HG02938 (cell line): Measurements from ENCODE around the gene GSTT4.
"Not testable (repeated sequence)": the region's sequence is repeated elsewhere in the genome, so short reads cannot be mapped to it uniquely, and the experiment has no call there.

Experiments used
- ATAC-seq: cut with Tn5 transposase; IDR thresholded peaks from one replicate; pipeline ENCODE4 v1.9.1; 2021; ENCODE audit warnings: mild to moderate bottlenecking, moderate library complexity; ENCODE audit not compliant: unreplicated experiment

GSTT4 gene

GRCh38 chr22:24005201-24005600, at the start of gene GSTT4:
GSTT4 (minus strand) TSS chr22:24005453; CDS start chr22:24005356, 97 bp downstream.
- ATAC-seq = no peak

DNA sequence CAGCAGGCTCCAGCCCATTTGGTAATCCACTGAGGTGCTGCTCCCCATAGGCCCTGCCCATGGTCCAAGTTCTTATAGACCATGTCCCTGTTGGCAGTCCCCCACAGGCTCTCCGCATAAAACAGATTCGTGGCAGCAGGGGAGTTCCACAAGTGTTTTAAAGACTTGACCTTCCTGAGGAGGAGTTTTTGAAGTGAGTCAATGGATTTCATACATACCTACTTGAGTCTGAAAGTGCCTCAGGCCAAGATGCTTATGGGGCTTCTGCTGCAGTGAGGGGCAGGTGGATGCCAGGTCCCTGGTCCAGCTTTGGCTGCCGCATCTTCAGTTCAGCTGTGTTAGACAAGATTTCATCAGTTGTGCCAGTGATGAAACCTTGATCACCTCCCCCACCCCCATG, 49.1 kb upstream of the GSTT4 start:
- ATAC-seq = no peak

- no peak for ATAC-seq
These were observed 48.4 kb upstream of the GSTT4 start for GRCh38 chr22:24053481-24054226.

DNA sequence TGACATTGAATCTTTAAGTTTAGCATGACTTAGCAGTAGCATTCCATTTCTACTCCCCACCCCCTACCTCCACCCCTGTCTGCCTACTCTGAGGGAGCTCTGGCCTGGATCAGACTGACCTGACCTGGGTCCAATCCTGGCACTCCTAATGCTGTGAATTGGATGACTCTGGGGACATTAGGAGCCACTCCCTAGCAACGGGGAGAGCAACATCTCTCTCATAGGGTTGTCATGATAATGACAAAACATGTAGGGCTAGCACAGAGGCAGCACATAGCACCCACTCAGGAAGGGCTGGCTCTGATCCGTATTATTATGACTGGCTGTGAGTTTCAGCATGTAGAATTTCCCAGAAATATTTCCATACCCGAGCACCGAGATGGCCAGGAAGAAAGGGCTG, 46.3 kb upstream of the GSTT4 start:
- ATAC-seq = no peak

DNA sequence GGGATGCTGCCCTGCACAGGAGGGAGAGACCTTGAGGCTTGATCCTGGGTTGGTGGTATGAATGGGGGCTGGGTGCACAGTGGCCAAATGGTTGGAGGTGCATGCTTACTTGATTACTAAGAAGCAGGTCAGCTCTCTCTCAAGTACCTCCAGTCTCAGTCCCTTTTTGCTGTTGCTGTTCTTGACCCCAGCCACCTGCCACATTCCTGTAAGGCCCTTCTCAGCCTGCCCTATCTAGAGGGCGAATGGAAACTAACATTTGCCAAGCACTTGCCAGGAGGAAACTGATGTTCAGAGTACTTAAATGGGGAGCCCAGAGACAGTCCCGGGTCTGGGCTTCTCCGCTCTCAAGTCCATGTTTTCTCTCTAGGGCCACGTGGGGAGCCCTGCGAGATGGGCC, 45.8 kb upstream of the GSTT4 start:
- no peak for ATAC-seq

DNA sequence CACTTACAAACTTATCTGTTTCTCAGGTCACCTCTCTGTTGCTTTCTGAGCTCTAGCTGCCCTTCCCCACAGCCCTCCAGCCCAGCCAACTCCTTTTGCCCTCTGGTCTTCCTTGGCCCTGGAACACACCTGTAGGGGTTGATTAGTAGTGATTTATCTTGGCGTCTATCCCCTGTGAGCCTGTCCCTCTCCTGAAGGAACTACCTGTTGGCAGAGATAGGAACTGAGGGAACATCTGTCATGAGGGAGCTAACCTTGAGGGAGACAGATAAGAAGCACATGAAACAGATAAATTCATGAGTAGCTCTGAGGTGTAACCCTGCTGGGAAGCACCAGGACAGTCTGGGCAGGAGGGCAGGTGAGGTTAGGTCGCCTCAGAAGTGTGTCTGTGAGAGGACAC, 44.7 kb upstream of the GSTT4 start:
- ATAC-seq = no peak

- no peak for ATAC-seq
These were observed 44.0 kb upstream of the GSTT4 start for GRCh38 chr22:24049211-24049610.

DNA sequence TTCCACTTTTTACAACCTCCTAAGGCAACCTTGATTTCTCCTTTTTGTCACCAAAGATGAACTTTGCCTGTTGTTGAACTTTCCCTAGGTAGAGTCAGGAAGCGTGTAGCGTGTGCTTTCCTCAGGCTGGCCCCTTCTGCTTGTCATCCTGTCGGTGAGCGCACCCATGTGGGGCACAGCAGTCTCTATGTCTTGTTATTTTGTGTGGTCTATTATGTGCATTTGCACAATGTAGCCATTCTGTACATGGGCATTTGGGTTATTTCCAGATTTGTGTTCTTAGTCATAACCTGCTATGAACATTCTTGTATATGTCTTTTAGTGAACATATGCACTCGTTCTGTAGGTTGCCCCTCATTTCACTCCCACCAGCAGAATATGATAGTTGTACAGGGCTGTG, 40.8 kb upstream of the GSTT4 start:
- no peak for ATAC-seq

DNA sequence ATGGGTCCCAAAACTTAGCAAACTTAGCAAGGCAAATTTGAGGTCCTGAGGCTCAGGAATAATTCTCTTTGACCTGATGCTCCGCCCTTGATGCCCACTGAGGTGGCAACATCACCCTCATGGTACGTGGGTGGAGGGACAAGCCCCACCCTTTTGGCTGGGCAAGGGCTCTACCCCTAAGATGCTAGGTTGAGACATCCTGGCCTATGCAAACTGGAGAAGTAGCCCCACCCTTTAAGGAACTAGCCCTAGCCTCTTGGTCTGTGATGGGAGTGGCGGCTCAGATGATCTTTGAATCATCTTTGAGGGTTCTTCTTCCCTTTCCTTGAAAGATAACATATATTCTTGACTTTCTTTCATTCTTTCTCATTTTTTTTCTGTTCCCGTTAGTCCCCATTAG, 38.7 kb upstream of the GSTT4 start:
- ATAC-seq = no peak

GRCh38 chr22:24043465-24043864, 38.2 kb upstream of the GSTT4 start:
- not testable (repeated sequence) for ATAC-seq

DNA sequence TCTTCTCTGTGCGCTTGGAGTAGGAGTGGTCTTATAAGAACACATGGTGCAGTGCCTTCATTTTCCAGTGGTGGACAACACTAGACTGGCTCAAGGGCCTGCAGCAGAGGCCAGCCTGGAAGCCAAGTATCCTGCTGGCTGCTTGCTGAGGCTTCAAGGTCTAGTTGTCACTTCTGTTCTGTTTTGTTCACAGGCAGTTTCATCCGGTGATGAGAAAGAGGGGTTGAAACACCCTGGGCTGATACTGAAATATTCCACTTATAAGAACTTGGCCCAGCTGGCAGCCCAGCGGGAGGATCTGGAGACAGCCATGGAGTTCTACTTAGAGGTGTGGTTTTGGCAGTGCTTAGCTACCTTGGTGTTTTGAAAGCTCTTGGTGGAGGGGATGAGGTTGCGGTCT, 35.7 kb upstream of the GSTT4 start:
- ATAC-seq = no peak

- ATAC-seq = no peak
These were observed 33.8 kb upstream of the GSTT4 start for GRCh38 chr22:24039046-24039445.

DNA sequence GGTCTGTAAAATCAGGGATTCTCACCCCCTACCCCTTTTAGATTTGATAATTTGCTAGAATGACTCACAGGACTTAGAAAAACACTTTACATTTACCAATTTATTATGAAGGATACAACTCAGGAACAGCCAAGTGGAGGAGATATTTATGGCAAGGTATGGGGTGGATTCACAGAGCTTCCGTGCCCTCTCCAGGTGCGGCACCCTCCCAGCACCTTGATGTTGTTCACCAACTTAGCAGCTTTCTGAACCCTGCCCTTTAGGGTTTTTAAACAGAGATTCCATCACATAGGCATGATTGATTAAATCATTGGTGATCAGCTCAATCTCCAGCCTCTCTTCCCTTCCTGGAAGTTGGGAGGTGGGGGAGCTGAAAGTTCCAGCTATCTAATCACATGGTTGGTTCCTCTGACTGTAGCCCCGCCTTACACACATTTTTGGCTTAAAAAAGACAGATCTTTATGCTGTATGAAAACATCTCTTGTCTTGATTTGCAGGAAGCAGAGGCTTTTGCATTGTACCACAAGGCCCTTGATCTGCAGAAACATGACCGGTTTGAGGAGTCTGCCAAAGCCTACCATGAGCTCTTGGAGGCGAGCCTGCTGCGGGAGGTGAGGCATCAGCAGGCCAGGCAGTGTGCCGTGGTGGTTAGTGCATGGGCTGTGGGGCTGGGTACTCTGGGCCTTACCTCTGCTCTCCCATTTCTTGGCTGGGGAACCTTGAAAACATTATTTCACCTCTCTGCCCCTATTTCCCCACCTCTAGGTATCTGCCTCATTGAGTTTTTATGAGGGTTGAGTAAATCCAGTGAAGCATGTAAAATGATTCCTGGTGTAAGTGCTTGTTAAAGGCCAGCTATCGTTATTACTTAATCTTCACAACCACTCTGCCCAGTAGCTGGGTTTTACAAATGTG, 32.9 kb upstream of the GSTT4 start:
- ATAC-seq = no peak

DNA sequence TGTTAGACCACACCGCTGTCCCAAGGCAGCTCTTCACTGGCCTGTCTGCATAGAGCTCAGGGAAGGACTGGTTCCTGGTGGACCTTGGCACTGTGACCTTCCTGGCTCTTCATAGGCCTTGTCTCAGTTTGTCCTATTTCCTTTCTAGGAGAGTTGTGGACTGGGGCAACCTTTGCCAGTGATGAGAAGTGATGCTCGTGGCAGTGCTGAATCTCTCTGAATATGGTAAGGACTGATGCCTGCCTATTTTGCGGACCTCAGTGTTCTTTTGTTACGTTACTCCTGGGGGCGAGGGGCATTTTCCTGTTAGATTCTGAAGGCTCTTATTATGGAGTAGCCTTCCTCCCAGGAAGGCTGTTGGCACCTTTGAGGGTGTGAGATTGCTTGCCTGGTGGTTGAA, 30.0 kb upstream of the GSTT4 start:
- no peak for ATAC-seq

GRCh38 chr22:24033731-24034130, 28.5 kb upstream of the GSTT4 start:
- ATAC-seq = no peak

GRCh38 chr22:24030186-24030702, 25.0 kb upstream of the GSTT4 start:
- ATAC-seq = no peak

GRCh38 chr22:24029304-24029703, 24.1 kb upstream of the GSTT4 start:
- no peak for ATAC-seq

DNA sequence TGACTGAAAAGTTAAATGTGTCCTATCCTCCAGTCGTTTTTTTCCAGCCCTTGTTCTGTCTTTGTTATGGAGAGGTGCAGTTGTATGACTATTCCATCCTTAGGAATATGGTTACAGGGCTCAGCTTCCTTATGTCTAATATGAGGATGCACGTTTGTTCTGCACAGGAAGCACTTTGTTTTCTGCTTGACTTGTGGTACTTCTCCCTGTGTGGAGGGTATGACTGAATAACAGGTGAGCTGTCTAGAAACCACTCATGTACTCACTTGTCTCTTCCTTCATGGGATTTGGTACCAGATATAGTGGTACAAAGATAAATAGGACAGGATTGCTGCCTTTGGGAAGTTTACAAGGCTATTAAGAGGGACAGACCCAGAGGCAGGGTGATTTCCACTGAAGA, 23.3 kb upstream of the GSTT4 start:
- ATAC-seq = no peak

- no peak for ATAC-seq
These were observed 22.7 kb upstream of the GSTT4 start for GRCh38 chr22:24027991-24028390.

DNA sequence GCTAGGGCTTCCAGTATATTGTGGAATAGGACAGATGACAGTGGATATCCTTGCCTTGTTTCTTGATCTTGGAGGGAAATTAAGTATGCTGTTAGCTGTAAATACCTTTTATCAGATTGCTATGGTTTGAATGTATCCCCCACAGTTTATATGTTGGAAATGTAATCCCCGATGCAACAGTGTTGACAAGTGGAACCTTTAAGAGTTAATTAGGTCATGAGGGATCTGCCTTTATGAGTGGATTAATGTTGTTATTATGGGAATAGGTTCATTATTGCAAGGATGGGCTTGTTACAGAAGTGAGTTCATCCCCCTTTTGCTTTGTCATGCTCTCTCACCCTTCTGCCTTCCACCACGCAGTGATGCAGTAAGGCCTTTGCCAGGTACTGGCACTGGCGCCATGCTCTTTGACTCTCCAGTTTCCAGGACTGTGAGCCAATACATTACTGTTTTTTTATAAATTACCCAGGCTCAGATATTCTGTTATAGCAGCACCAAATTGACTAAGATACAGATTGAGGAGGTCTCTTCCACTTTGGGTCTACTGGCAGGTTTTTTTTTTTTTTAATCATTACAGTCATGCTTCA, 22.2 kb upstream of the GSTT4 start:
- ATAC-seq = no peak

GRCh38 chr22:24026733-24027132, 21.5 kb upstream of the GSTT4 start:
- no peak for ATAC-seq

- ATAC-seq = no peak
These were observed 20.8 kb upstream of the GSTT4 start for GRCh38 chr22:24026056-24026455.
